ENCODE data around the gene SLC1A2. TPM values are rescaled to one million over a fixed set of nuclear protein-coding genes. Genes with fewer than 3 reads are reported as not detected.

SLC1A2 gene
- total RNA-seq, 2 donors from 2014 or later, result 1.9 to 2.9 TPM

GRCh38 chr11:35415487-35415886, 3.9 kb downstream of the SLC1A2 start:
- DNase-seq (ENCODE audit: low spot score), result no peak
- intact Hi-C loops (cut with DNase I), result no loop called here

- no peak for DNase-seq (ENCODE audit: low spot score)
- intact Hi-C loops (cut with DNase I), result no loop called here
Measured at GRCh38 chr11:35414776-35415175, 4.6 kb downstream of the SLC1A2 start.

- DNase-seq (ENCODE audit: low spot score), result no peak
- intact Hi-C loops (cut with DNase I), result no loop called here
Measured at GRCh38 chr11:35414311-35414710, 5.0 kb downstream of the SLC1A2 start.

GRCh38 chr11:35413598-35413997, 5.8 kb downstream of the SLC1A2 start:
- intact Hi-C loops (cut with DNase I), result no loop called here
- no peak for DNase-seq (ENCODE audit: low spot score)

GRCh38 chr11:35412285-35412684, 7.1 kb downstream of the SLC1A2 start:
- intact Hi-C loops (cut with DNase I), result no loop called here

GRCh38 chr11:35407041-35407440, 12.3 kb downstream of the SLC1A2 start:
- intact Hi-C loops (cut with DNase I), result no loop called here
- DNase-seq (ENCODE audit: low spot score), result no peak

More at GRCh38 chr11:35412285-35412684, 7.1 kb downstream of the SLC1A2 start:
- DNase-seq (ENCODE audit: low spot score), result no peak

GRCh38 chr11:35404388-35404775, 15.0 kb downstream of the SLC1A2 start:
- intact Hi-C loops (cut with DNase I), result no loop called here
- DNase-seq (ENCODE audit: low spot score), result no peak

- intact Hi-C loops (cut with DNase I), result no loop called here
- DNase-seq (ENCODE audit: low spot score), result no peak
Measured at GRCh38 chr11:35403765-35404387, 15.5 kb downstream of the SLC1A2 start.

- intact Hi-C loops (cut with DNase I), result no loop called here
- DNase-seq (ENCODE audit: low spot score), result no peak
Measured at GRCh38 chr11:35402751-35403660, 16.4 kb downstream of the SLC1A2 start.

- intact Hi-C loops (cut with DNase I), result loop anchor here in 1 of 2 donors (10.0 kb wide), 2 partner anchors 264 to 464 kb away; partner anchors contain the start of gene CD44
Measured at GRCh38 chr11:35398881-35399280, 20.5 kb downstream of the SLC1A2 start.

GRCh38 chr11:35394941-35395340, 24.4 kb downstream of the SLC1A2 start:
- intact Hi-C loops (cut with DNase I), result loop anchor here (5.0 to 10.0 kb wide), 4 partner anchors 260 to 468 kb away; partner anchors contain the start of gene CD44 (in 1 of the 2)
- no peak for DNase-seq (ENCODE audit: low spot score)

More at GRCh38 chr11:35398881-35399280, 20.5 kb downstream of the SLC1A2 start:
- no peak for DNase-seq (ENCODE audit: low spot score)

GRCh38 chr11:35393098-35393497, 26.3 kb downstream of the SLC1A2 start:
- intact Hi-C loops (cut with DNase I), result loop anchor here (5.0 to 10.0 kb wide), 4 partner anchors 258 to 466 kb away; partner anchors contain the start of gene CD44 (in 1 of the 2)
- no peak for DNase-seq (ENCODE audit: low spot score)

GRCh38 chr11:35391922-35392688, 27.3 kb downstream of the SLC1A2 start:
- intact Hi-C loops (cut with DNase I), result loop anchor here (5.0 to 10.0 kb wide), 4 partner anchors 257 to 465 kb away; partner anchors contain the start of gene CD44 (in 1 of the 2)

GRCh38 chr11:35390737-35391682, 28.3 kb downstream of the SLC1A2 start:
- intact Hi-C loops (cut with DNase I), result loop anchor here (5.0 to 10.0 kb wide), 4 partner anchors 256 to 464 kb away; partner anchors contain the start of gene CD44 (in 1 of the 2)
- no peak for DNase-seq (ENCODE audit: low spot score)

More at GRCh38 chr11:35391922-35392688, 27.3 kb downstream of the SLC1A2 start:
- peak; percentile 95 for DNase-seq (ENCODE audit: low spot score)

GRCh38 chr11:35389897-35390465, 29.4 kb downstream of the SLC1A2 start:
- intact Hi-C loops (cut with DNase I), result loop anchor here (5.0 to 10.0 kb wide), 4 partner anchors 255 to 463 kb away; partner anchors contain the start of gene CD44 (in 1 of the 2)
- no peak for DNase-seq (ENCODE audit: low spot score)

- no peak for DNase-seq (ENCODE audit: low spot score)
- intact Hi-C loops (cut with DNase I), result no loop called here
Measured at GRCh38 chr11:35389112-35389511, 30.2 kb downstream of the SLC1A2 start.

GRCh38 chr11:35388061-35388460, 31.3 kb downstream of the SLC1A2 start:
- DNase-seq (ENCODE audit: low spot score), result no peak
- intact Hi-C loops (cut with DNase I), result no loop called here
